IPS DF 6.9 (cell line): ENCODE results near the gene GAL3ST3.
"Not testable (repeated sequence)": the region's sequence is repeated elsewhere in the genome, so short reads cannot be mapped to it uniquely, and the experiment has no call there.

ENCODE experiments used
- DNase-seq: peaks from one replicate; pipeline ENCODE4 v3.0.0-alpha.2; 2013; ENCODE audit warnings: low read depth, low spot score
- H3K27ac ChIP-seq: one replicate; pipeline ENCODE4 v1.5.1; 2013; ENCODE audit warnings: low read length, control low read depth
- H3K27me3 ChIP-seq: 2 replicates; pipeline ENCODE4 v1.6.1; 2013; ENCODE audit warnings: mild to moderate bottlenecking, low read length; ENCODE audit not compliant: control insufficient read depth, insufficient read depth
- H3K36me3 ChIP-seq: 2 replicates; pipeline ENCODE4 v1.6.1; 2013; ENCODE audit warnings: low read length; ENCODE audit not compliant: control insufficient read depth, insufficient read depth
- H3K4me1 ChIP-seq: 2 replicates; pipeline ENCODE4 v1.6.1; 2013; ENCODE audit warnings: low read length; ENCODE audit not compliant: control insufficient read depth, insufficient read depth
- H3K4me3 ChIP-seq: 2 replicates; pipeline ENCODE4 v1.5.1; 2013; ENCODE audit warnings: mild to moderate bottlenecking, low read length
- H3K9me3 ChIP-seq: 2 replicates; pipeline ENCODE4 v1.6.1; 2013; ENCODE audit warnings: low read length, inconsistent platforms; ENCODE audit not compliant: control insufficient read depth, insufficient read depth
- WGBS: extraction: QIAGEN DNeasy Blood & Tissue Kit; methylation state at CpG from one replicate; pipeline ENCODE4 v1.1.7; 2013; ENCODE audit warnings: mixed read lengths, missing lambda C conversion rate; ENCODE audit not compliant: insufficient read length, insufficient coverage; 5-methylcytosine and 5-hydroxymethylcytosine counted together

GAL3ST3 gene

DNA sequence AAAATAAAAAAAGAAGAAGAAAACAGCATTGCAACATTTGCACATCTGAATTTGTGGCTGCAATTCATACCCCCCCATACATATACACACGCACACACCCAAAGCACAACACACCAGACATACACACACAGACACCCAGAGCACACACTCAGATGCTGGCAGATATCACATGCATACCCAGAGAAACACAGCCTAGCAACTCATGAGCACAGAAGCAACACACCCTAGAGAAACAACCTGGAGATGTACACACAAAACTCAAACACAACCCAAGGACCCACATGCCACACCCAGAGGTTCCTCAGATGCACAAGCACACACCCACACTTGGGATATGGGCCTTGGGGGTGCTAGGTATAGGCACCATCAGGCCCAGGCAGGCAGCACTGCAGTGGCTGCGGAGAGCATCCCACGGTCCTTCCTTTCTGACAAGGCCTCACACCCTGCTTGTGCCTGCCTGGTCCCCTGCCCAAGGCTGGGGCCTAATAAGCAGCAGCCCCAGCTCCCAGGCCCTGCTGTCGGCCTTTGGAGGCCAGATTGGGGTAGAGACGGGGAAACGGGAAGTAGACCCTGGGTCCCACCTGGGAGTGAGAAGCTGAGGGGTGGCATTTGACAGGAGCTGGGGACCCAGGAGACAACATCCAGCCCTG, 34.0 kb downstream of the GAL3ST3 start:
- no peak overlapping the region for H3K27ac ChIP-seq
- no CpG with 5 or more reads among the region's 6 CpGs for WGBS

DNA sequence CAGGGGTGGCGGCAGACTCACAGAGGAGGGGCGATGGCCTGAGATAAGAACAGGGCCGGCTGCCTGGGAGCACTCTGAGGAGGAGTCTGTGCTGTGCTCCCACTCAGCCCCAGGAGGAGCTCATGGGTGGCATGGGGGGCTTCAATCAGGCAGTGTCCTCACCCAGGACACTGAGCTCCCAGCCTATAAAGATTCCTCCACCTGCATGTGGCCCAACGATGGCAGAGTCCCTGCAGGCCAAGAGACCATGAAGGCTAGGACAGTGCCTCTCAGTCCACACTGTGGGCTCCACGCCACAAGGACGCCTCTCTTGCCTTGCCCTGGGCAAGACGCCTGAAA, 35.2 kb downstream of the GAL3ST3 start:
- no CpG with 5 or more reads among the region's 7 CpGs for WGBS
- Histone ChIP-seq H3K9me3 (no peaks in the 10 kb centered on the region), H3K27ac (no peak overlapping the region), H3K27me3 (peaks cover 5% of the 10 kb centered on the region), H3K4me1 (no peaks in the 10 kb centered on the region; the same call in 1 of the 2 replicates), H3K4me3 (no peak overlapping the region), H3K36me3 (no peaks in the 10 kb centered on the region)
- DNase-seq = no peak

More for the DNA sequence above, 34.0 kb downstream of the GAL3ST3 start:
- Histone ChIP-seq H3K9me3 (no peaks in the 10 kb centered on the region), H3K4me1 (no peaks in the 10 kb centered on the region; the same call in 1 of the 2 replicates), H3K4me3 (no peak overlapping the region), H3K27me3 (peaks cover 5% of the 10 kb centered on the region), H3K36me3 (no peaks in the 10 kb centered on the region)
- no peak for DNase-seq

DNA sequence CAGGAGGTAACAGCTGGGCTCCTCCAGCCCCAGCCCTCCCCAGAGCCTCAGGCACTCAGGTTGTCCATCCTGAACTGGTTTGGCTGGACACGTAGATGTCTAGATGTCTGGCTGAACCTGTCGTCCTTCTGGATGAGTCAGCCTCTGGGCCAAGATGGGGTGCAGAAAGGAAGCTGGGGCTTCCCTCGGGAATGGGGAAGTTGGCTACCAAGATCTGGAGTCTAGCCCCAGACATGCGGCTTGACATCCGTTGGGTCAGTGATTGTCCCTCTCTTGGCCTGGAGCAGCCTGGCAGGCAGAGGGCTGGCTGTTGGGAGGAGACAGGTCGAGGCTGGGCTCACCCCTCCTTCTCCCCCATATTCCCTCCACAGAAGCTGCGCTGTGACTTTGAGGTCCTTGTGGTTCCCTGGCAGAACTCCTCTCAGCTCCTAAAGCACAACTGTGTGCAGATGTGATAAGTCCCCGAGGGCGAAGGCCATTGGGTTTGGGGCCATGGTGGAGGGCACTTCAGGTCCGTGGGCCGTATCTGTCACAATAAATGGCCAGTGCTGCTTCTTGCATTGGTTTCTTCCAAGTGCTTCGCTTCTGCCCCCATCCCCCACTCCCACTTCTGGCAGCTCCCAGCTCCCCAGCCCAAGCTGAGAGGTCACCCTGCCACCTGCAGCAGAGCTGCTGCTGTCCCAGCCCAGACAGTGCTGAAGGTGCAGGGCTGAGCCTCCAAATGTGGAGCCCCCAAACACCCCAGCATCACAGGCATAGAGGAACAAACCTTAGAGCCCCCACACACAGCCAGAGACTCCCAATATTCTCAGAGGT, 35.8 kb downstream of the GAL3ST3 start:
- WGBS = no CpG with 5 or more reads among the region's 12 CpGs
- Histone ChIP-seq H3K4me1 (no peaks in the 10 kb centered on the region; the same call in 1 of the 2 replicates), H3K4me3 (no peak overlapping the region), H3K9me3 (no peaks in the 10 kb centered on the region), H3K27ac (no peak overlapping the region), H3K27me3 (peaks cover 5% of the 10 kb centered on the region), H3K36me3 (no peaks in the 10 kb centered on the region)
- DNase-seq = no peak

DNA sequence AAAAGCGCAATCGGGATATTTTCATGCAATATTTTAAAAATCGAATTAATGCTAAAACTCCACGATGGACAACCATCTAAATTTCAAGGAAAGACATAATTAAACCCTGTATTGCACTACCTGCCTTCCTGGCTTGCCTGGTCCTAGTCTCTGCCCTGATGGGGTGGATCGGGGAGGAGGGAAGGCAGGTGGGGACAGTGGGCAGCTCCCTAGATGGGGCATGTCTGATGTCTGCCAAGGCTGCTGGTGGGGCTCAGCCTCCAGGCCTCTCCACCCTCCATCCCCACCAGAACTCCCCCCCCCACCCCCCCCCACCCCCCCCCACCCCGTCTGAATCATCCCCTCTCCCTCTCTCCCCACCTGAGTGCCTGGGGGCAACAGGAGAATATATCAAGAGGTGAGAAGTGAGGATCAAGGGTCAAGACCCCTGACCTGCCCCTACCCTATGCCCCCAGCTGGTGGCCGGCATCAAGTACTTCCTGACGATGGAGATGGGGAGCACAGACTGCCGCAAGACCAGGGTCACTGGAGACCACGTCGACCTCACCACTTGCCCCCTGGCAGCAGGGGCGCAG, 36.5 kb downstream of the GAL3ST3 start:
- no CpG with 5 or more reads among the region's 12 CpGs for WGBS
- Histone ChIP-seq H3K27me3 (peaks cover 5% of the 10 kb centered on the region), H3K4me1 (no peaks in the 10 kb centered on the region; the same call in 1 of the 2 replicates), H3K9me3 (no peaks in the 10 kb centered on the region), H3K4me3 (no peak overlapping the region; the same call in 1 of the 2 replicates), H3K36me3 (no peaks in the 10 kb centered on the region), H3K27ac (no peak overlapping the region)
- DNase-seq = no peak

DNA sequence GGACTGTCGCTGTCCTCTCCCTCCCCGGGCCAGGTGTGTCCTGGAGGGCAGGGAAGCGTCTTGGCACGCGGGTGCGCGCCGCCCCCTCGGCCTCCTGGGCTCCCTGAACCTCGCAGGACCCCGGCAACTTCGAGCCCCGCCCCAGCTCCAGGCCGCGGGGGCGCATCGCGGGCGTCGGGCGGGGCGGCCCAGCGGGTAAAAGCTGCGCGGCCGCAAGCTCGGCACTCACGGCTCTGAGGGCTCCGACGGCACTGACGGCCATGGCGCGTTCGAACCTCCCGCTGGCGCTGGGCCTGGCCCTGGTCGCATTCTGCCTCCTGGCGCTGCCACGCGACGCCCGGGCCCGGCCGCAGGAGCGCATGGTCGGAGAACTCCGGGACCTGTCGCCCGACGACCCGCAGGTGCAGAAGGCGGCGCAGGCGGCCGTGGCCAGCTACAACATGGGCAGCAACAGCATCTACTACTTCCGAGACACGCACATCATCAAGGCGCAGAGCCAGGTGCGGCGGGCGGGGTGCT, 37.1 kb downstream of the GAL3ST3 start, which contains the start of gene CST6:
CST6 (plus strand) TSS at position 224 of the 519 bp plus-strand sequence; CDS start at position 261, 37 bp downstream.
- no peaks in the 10 kb centered on the region; the same call in 1 of the 2 replicates for H3K4me1 ChIP-seq
- no peak for DNase-seq

DNA sequence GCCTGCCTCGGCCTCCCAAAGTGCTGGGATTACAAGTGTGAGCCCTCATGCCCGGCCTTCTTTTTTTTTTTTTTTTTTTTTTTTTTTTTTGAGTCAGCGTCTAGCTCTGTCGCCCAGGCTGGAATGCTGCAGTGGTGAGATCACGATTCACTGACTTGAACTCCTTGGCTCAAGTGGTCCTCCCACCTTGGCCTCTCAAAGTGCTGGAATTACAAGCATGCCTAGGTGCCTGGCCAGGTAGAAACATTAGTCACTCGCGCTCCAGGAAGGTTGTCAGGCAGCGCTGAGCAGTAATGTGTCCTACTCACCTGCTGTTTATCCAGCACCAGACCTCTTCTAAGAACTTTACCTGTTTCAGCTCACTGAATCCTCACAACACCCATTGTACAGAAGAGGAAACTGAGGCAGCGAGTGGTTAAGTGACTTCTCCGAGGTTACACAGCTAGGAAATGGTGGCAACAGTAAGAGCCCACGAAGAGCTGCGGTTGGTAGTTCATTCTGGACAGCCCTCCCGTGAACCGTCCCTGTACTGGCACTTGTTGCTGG, 37.6 kb downstream of the GAL3ST3 start:
- H3K27ac ChIP-seq = no peak overlapping the region
- H3K4me3 ChIP-seq = peak overlapping the region; percentile 30; the same call in 1 of the 2 replicates
- no peaks in the 10 kb centered on the region; the same call in 1 of the 2 replicates for H3K4me1 ChIP-seq
- H3K9me3 ChIP-seq = no peaks in the 10 kb centered on the region
- no CpG with 5 or more reads among the region's 14 CpGs for WGBS
- no peak for DNase-seq
- H3K36me3 ChIP-seq = no peaks in the 10 kb centered on the region
- peaks cover 5% of the 10 kb centered on the region for H3K27me3 ChIP-seq

More for the DNA sequence above, 37.1 kb downstream of the GAL3ST3 start, which contains the start of gene CST6:
- Histone ChIP-seq H3K9me3 (no peaks in the 10 kb centered on the region), H3K36me3 (no peaks in the 10 kb centered on the region), H3K27ac (no peak within 1 kb of the TSS), H3K27me3 (peaks cover 5% of the 10 kb centered on the region), H3K4me3 (peak within 1 kb of the TSS; percentile 30; the same call in 1 of the 2 replicates)
- no CpG with 5 or more reads among the region's 61 CpGs for WGBS

DNA sequence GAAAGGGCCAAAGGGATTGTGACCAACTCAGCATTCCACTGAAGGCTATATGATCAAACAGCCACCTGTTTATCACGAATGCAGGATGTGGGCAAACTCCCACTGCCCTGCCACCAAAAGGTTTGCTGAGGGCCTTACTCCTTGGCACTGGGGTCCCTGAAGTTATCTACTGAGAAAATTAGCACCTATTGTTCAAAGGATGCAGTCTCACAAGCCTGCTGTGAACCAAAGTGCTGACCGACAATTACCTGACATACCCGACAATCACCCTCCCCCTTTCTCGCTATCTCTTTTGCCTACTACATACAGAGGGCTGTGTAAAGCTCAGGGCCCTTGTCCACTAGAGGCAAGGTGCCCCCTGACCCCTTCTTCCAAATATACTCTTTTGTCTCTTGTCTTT, 38.9 kb downstream of the GAL3ST3 start:
- no CpG with 5 or more reads among the region's 4 CpGs for WGBS
- H3K4me3 ChIP-seq, DNase-seq, H3K36me3 ChIP-seq, H3K27me3 ChIP-seq, H3K27ac ChIP-seq, H3K4me1 ChIP-seq, H3K9me3 ChIP-seq: not testable (repeated sequence)

DNA sequence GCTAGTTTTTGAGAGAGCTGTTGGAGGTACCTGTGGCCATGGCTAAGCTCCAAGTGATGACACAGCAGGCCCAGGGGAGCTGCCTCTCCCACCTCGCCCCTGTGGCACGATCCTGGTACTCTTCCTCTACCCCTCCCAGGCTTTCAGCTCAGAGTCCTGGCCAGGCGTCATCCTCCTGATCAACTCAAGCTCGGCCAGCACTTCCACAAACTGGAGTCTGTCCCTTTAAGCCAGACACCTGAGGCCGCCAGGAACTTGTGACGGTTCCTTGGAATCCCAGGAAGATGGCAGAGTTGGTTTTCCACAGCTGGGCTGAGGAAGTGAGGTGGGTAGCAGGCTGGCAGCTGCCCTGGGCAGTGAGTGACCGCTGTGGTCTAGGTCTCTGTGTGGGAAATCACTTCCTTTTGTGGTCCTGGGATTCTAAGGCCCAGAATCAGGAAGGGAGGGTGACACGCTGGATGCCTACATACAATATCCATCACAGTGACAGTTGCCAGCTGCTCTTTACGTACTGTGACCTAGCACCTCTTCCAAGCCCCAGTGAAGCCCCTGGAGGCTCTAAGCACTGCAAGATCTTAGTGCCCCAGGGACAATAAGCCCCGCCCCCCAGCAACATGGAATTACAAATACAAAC, 40.4 kb downstream of the GAL3ST3 start:
- H3K9me3 ChIP-seq = no peaks in the 10 kb centered on the region
- no peak overlapping the region for H3K4me3 ChIP-seq
- H3K27me3 ChIP-seq = peaks cover 5% of the 10 kb centered on the region
- no peak overlapping the region for H3K27ac ChIP-seq
- no CpG with 5 or more reads among the region's 10 CpGs for WGBS
- no peak for DNase-seq
- H3K36me3 ChIP-seq = peaks cover 6% of the 10 kb centered on the region; the same call in 1 of the 2 replicates
- no peaks in the 10 kb centered on the region; the same call in 1 of the 2 replicates for H3K4me1 ChIP-seq

DNA sequence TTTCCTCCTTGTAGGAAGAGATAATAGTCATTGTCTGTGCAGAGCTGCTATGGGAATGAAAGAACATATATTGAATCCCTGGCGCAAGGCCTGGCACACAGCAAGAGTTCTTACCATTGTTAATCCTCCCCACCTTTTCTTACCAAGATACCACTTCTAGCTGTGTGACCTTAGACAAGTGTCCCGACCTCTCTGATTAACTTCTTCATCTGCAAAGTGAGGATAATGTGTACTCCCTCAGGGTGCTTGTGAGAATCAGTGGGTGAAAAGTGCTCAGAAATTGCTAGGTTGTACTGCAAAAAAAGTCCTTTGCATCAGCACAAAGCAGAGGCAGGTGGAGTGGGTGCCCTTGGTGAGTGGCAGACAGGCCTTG, 40.9 kb downstream of the GAL3ST3 start:
- WGBS = no CpG with 5 or more reads among the region's 2 CpGs
- Histone ChIP-seq H3K36me3 (peaks cover 6% of the 10 kb centered on the region; the same call in 1 of the 2 replicates), H3K9me3 (no peaks in the 10 kb centered on the region), H3K4me1 (no peaks in the 10 kb centered on the region; the same call in 1 of the 2 replicates), H3K27ac (no peak overlapping the region), H3K4me3 (no peak overlapping the region), H3K27me3 (peaks cover 5% of the 10 kb centered on the region)
- DNase-seq = no peak
